ELF-1 (cell line): ENCODE measurements around the gene EHBP1.
"Not testable (repeated sequence)": the region's sequence is repeated elsewhere in the genome, so short reads cannot be mapped to it uniquely, and the experiment has no call there.

Experiments used
- DNase-seq: peaks from one replicate; pipeline ENCODE4 v3.0.0-alpha.2; 2016; ENCODE audit warnings: low read depth, low spot score

The EHBP1 gene

GRCh38 chr2:63015389-63015788, 309.9 kb downstream of the EHBP1 start:
- no peak for DNase-seq

GRCh38 chr2:63018439-63018838, 312.9 kb downstream of the EHBP1 start:
- no peak for DNase-seq

- DNase-seq, result not testable (repeated sequence)
Measured at GRCh38 chr2:63019686-63020085, 314.2 kb downstream of the EHBP1 start.

GRCh38 chr2:63023444-63023843, 317.9 kb downstream of the EHBP1 start:
- DNase-seq, result peak; percentile 52

- DNase-seq, result no peak
Measured at GRCh38 chr2:63027220-63027619, 321.7 kb downstream of the EHBP1 start.

GRCh38 chr2:63029058-63029457, 323.5 kb downstream of the EHBP1 start:
- DNase-seq, result no peak

GRCh38 chr2:63034526-63034925, 329.0 kb downstream of the EHBP1 start:
- no peak for DNase-seq

- DNase-seq, result no peak
Measured at GRCh38 chr2:63035169-63035568, 329.7 kb downstream of the EHBP1 start.

- no peak for DNase-seq
Measured at GRCh38 chr2:63035660-63036059, 330.1 kb downstream of the EHBP1 start.

GRCh38 chr2:63038034-63038433, 332.5 kb downstream of the EHBP1 start:
- DNase-seq, result no peak

GRCh38 chr2:63040586-63040985, 335.1 kb downstream of the EHBP1 start:
- DNase-seq, result peak; percentile 3

GRCh38 chr2:63041592-63041991, 336.1 kb downstream of the EHBP1 start:
- no peak for DNase-seq

GRCh38 chr2:63044362-63045327, 339.1 kb downstream of the EHBP1 start:
- DNase-seq, result peak; percentile 85

- peak; percentile 4 for DNase-seq
Measured at GRCh38 chr2:63046552-63046951, 341.0 kb downstream of the EHBP1 start.

GRCh38 chr2:63046961-63047320, 341.4 kb downstream of the EHBP1 start:
- no peak for DNase-seq

- peak; percentile 69 for DNase-seq
Measured at GRCh38 chr2:63047321-63048279, 342.1 kb downstream of the EHBP1 start.

GRCh38 chr2:63048367-63049171, 343.1 kb downstream of the EHBP1 start:
- DNase-seq, result peak; percentile 76

GRCh38 chr2:63049211-63049969, 343.9 kb downstream of the EHBP1 start:
- peak; percentile 65 for DNase-seq

- DNase-seq, result no peak
Measured at GRCh38 chr2:63049970-63050333, 344.4 kb downstream of the EHBP1 start.

- peak; percentile 87 for DNase-seq
Measured at GRCh38 chr2:63050334-63051041, 345.0 kb downstream of the EHBP1 start, which contains the start of gene OTX1. OTX1 (plus strand) TSS chr2:63050830; CDS start chr2:63052991, 2,161 bp downstream.
